ENCODE measurements around the gene ZSCAN9. TPM values are rescaled to one million over a fixed set of nuclear protein-coding genes. Genes with fewer than 3 reads are reported as not detected.

ZSCAN9 gene
- total and polyA plus RNA-seq, 4 donors, result 1.3 to 4.8 (median 2.6) TPM

- 38% methylated on average over 4 of the region's 4 CpGs for WGBS
- peaks cover 3 to 32% (median 13%) of the 10 kb centered on the region in 4 donors for H3K27me3 ChIP-seq (ENCODE audit: control insufficient read depth in 4 of 4, insufficient read depth in 4 of 4, low read length in 3 of 4)
- TF ChIP-seq YY1 (IDR thresholded peaks at IDR 0.05) (no peak), FOXA1 (IDR thresholded peaks at IDR 0.05) (no peak), SP1 (IDR thresholded peaks at IDR 0.05) (no peak), TAF1 (conservative IDR thresholded peaks at IDR 0.05) (no peak), RAD21 (IDR thresholded peaks at IDR 0.05) (no peak), JUND (IDR thresholded peaks at IDR 0.05) (no peak), MAX (IDR thresholded peaks at IDR 0.05) (no peak), FOXA2 (IDR thresholded peaks at IDR 0.05) (no peak), RXRA (IDR thresholded peaks at IDR 0.05) (no peak), EGR1 (IDR thresholded peaks at IDR 0.05; ENCODE audit: low read depth in 2 of 2) (no peak), HNF4G (IDR thresholded peaks at IDR 0.05) (no peak), NR2F2 (IDR thresholded peaks at IDR 0.05) (no peak), HNF4A (conservative IDR thresholded peaks at IDR 0.05) (no peak), REST (IDR thresholded peaks at IDR 0.05) (no peak), GABPA (IDR thresholded peaks at IDR 0.05 in 1 of 2, conservative IDR thresholded peaks at IDR 0.05 in 1 of 2) (no peak)
- TF ChIP-seq, protein P1, sequence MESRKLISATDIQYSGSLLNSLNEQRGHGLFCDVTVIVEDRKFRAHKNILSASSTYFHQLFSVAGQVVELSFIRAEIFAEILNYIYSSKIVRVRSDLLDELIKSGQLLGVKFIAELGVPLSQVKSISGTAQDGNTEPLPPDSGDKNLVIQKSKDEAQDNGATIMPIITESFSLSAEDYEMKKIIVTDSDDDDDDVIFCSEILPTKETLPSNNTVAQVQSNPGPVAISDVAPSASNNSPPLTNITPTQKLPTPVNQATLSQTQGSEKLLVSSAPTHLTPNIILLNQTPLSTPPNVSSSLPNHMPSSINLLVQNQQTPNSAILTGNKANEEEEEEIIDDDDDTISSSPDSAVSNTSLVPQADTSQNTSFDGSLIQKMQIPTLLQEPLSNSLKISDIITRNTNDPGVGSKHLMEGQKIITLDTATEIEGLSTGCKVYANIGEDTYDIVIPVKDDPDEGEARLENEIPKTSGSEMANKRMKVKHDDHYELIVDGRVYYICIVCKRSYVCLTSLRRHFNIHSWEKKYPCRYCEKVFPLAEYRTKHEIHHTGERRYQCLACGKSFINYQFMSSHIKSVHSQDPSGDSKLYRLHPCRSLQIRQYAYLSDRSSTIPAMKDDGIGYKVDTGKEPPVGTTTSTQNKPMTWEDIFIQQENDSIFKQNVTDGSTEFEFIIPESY (IDR thresholded peaks at IDR 0.05), result no peak
- TF ChIP-seq, protein P2, sequence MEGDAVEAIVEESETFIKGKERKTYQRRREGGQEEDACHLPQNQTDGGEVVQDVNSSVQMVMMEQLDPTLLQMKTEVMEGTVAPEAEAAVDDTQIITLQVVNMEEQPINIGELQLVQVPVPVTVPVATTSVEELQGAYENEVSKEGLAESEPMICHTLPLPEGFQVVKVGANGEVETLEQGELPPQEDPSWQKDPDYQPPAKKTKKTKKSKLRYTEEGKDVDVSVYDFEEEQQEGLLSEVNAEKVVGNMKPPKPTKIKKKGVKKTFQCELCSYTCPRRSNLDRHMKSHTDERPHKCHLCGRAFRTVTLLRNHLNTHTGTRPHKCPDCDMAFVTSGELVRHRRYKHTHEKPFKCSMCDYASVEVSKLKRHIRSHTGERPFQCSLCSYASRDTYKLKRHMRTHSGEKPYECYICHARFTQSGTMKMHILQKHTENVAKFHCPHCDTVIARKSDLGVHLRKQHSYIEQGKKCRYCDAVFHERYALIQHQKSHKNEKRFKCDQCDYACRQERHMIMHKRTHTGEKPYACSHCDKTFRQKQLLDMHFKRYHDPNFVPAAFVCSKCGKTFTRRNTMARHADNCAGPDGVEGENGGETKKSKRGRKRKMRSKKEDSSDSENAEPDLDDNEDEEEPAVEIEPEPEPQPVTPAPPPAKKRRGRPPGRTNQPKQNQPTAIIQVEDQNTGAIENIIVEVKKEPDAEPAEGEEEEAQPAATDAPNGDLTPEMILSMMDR (IDR thresholded peaks at IDR 0.05; ENCODE audit: low read depth, low read length, missing input control), result no peak
- TF ChIP-seq, protein P3, sequence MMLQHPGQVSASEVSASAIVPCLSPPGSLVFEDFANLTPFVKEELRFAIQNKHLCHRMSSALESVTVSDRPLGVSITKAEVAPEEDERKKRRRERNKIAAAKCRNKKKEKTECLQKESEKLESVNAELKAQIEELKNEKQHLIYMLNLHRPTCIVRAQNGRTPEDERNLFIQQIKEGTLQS (IDR thresholded peaks at IDR 0.05), result no peak
- H3K4me3 ChIP-seq (ENCODE audit: low read depth in 1 of 3, low read length in 3 of 3), result no peak overlapping the region
- H3K36me3 ChIP-seq (ENCODE audit: control insufficient read depth in 4 of 4, insufficient read depth in 3 of 4, low read depth in 1 of 4, low read length in 3 of 4), result no peaks in the 10 kb centered on the region
- DNase-seq (ENCODE audit: low spot score), result no peak
- peaks cover 0 to 4% (median 2%) of the 10 kb centered on the region in 4 donors for H3K4me1 ChIP-seq (ENCODE audit: control insufficient read depth in 4 of 4, insufficient read depth in 4 of 4, low read length in 3 of 4)
- no peak overlapping the region for H3K9ac ChIP-seq (ENCODE audit: low read depth in 1 of 2, low read length in 2 of 2)
- no peak overlapping the region for H3K27ac ChIP-seq (ENCODE audit: low read depth in 1 of 2, low read length in 2 of 2)
- peaks cover 5 to 36% (median 12%) of the 10 kb centered on the region in 4 donors for H3K9me3 ChIP-seq (ENCODE audit: control insufficient read depth in 4 of 4, low read length in 3 of 4)
Measured at GRCh38 chr6:28203201-28203600, 21.9 kb upstream of the ZSCAN9 start.
